HTR-8/SVneo (cell line): ENCODE results near the gene PIGT.
A peak's percentile ranks its signal among the peaks of the same experiment; 100 is the strongest.

ENCODE experiments used
- DNase-seq: peaks from one replicate; pipeline ENCODE4 v3.0.0; 2011; ENCODE audit warnings: low spot score, mixed read lengths; ENCODE audit not compliant: insufficient read length
- FAIRE-seq: peaks from 2 replicates; lab custom pipeline; 2011; peaks lifted over from hg19 to GRCh38; lab: Jason Lieb, UNC

Gene PIGT

DNA sequence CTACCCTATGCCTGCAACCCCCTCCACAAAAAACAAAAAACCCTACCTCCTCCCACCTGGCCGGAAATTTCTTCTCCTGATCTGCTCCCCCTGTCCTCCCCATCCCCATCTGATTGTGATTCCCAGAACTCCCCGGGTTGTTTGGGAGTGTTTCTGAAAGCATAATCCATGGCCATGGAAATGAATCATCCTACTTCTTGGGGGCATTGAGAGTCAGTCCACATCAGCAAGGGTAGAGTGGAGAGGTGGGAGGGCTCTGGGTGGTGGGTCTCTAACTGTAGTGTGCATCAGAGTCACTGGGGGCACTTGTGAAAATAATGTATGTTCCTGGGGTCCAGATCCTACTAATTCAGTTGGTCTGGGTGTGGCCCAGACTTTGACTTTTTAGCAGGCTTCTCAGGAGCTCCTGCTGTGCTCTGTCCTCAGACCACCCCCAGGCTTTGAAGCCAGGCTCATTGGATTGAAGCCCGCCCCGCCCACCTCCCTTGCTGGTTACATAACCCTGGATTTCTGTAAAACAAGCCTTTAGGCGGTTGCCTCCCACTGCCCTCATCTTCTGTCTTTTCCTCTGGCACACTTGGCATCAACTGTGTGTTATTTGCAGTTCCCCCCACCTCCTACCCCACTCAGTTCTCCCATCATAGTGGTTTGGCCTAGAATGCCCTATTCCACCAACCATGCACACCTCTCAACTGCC is 10.5 kb downstream of the PIGT start:
- DNase-seq (no peak), FAIRE-seq (peak; percentile 31)

DNA sequence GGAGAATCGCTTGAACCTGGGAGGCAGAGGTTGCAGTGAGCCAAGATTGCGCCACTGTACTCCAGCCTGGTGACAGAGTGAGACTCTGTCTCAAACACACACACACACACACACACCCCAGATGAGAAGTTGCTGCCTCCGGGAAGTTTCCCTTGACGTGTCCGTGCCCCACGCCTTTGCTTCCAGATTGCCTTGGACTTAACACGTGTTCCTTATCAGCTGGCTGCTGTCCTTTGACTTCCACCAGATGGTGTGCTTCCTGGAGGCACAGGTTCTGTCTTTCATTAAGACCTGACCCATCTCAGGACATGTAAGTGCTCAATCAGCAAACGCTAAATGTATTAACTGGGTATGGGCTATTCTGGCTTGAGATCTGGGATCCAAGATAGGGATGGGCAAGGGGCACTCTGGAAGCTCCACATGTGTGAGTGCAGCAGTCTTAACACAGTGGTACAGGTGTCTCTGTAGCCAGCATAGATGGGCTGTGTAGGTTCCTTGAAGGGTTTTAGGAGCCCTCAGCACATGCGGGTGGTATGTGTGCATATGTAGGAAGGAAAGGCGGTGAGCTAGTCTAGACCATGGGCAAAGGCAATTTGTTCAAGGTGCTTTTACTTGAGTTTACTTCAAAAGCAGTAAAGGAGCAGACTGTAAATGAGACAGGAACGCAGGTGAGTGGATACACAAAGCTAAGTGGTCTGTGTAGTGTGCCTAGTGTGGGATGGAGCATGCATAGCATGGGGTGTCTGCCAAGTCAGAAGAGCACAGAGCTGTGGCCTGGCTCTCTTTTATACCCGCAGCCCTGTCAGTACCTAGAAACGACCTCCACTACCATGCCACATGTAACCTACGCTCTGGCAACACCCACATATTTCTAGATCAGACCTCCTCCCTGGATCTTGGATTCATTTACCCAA is 11.6 kb downstream of the PIGT start:
- DNase-seq (no peak), FAIRE-seq (peak; percentile 87)

DNA sequence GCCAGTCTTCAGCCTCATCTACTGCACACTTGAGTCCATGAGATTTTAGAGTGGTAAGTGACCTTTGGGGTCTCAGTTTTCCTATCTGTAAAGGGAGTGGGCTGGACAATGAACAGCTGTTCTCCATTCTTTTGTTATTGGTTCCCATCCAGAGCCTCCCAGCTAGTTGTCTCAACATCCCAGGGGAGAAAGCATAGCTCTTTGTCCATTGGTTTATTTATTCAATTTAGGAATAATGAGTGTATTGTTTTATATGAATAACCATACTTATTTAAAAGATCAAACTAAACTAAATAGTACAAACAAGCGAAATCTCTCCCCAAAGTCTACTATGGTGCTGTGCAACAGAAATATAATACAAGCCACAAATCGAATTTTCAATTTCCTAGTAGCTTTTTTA is 13.7 kb downstream of the PIGT start:
- no peak for DNase-seq
- FAIRE-seq, result no peak

DNA sequence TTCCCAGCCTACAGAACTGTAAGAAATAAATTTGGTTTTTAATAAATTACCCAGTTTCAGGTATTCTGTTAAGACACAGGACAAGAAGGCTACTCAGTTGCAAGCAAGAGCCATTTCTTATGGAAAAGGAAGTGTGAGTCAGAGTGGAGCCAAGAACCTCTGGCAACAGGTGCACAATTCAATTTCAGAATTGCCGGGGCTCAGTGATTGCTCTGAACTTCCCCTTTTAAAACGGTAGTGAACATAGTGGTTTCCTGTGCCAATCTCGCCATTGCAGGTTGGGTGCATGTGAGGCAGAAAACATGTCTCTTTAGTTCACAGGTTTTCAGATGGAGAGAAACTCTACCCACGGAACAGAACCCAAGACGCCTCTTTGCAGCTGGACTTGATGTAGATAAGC is 16.4 kb downstream of the PIGT start:
- DNase-seq (no peak), FAIRE-seq (peak; percentile 63)

DNA sequence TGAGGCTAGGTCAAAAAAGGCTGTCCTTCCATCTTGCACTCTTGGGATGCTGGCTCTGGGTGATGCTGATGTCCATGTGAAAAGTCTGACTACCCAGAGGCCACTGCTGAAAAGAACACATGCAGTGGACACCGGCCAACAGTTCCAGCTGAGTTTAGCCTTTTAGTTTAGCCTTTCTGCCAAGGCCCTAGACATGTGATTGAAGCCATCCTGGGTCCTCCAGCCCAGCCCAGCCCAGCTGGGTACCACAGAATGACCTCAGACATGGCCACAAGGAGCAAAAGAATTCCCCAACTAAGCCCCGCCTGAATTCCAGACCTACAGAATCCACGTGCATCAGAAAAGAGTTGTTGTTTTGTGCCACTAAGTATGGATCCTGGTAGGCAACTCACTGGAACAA is 17.4 kb downstream of the PIGT start:
- FAIRE-seq (no peak), DNase-seq (no peak)

DNA sequence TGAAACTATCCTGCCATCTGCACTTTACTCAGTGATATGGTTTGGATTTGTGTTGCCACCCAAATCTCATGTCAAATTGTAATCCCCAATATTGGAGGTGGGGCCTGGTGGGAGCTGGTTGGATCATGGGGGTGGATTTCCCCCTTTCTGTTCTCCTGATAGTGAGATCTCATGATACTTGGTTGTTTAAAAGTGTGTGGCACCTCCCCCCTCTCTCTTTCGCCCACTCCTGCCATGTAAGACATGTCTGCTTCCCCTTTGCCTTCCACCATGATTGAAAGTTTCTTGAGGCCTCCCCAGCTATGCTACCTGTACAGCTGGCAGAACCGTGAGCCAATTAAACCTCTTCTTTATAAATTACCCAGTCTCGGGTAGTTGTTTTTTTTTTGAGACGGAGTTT is 18.0 kb downstream of the PIGT start:
- DNase-seq (no peak), FAIRE-seq (no peak)

DNA sequence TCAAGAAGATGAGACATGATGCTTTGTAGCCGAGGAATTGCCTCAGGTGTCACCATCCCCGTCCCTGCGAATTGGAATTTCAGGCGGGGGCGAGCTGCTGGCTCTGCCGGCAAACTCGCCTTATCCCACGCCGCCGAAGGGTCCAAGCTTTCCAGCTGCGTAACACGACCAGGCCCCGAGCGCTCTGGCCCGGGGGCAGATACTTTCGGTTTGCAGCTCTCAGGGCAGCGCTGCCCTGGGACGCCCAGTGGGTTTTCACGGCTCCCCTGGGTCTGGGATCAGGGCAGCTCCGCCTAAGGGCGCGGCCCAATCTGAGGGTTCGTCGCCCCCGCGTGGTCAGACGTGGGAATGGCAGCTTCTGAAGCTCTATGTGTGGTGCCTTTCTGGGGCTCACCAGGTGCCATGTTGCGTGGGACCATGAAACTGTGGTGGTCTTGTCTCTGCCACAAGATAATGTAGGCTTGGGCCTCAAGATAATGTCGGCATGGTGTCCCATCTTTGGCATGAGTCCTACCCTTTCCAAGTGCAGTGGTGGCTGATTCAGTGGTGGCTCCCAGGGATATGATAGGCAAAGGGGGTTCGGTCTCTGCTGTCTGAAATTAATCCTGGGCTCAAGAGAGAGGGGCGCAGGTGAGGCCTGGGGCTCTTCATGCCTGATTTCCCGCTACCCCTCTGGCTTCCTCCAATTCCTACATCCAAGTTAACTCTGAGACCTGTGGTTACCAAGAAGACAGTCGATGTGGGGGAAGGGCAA is 21.0 kb downstream of the PIGT start:
- DNase-seq (peak; percentile 100), FAIRE-seq (peak; percentile 98)

DNA sequence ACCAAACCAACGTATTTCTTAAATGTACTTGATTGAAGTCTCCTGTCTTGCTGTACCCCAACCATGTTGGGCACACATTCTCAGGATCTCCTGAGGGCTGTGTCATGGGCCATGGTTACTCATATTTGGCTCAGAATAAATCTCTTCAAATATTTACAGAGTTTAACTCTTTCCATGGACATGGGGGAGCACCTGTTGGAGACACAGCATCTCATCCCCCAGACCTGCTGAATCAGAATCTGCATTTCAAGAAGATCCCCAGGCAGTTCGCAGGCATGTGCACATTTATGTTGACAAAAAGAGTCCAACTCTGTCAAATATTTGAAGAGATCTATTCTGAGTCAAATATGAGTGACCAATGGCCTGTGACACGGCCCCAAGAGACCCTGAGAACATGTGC is 24.5 kb downstream of the PIGT start:
- no peak for FAIRE-seq
- no peak for DNase-seq

DNA sequence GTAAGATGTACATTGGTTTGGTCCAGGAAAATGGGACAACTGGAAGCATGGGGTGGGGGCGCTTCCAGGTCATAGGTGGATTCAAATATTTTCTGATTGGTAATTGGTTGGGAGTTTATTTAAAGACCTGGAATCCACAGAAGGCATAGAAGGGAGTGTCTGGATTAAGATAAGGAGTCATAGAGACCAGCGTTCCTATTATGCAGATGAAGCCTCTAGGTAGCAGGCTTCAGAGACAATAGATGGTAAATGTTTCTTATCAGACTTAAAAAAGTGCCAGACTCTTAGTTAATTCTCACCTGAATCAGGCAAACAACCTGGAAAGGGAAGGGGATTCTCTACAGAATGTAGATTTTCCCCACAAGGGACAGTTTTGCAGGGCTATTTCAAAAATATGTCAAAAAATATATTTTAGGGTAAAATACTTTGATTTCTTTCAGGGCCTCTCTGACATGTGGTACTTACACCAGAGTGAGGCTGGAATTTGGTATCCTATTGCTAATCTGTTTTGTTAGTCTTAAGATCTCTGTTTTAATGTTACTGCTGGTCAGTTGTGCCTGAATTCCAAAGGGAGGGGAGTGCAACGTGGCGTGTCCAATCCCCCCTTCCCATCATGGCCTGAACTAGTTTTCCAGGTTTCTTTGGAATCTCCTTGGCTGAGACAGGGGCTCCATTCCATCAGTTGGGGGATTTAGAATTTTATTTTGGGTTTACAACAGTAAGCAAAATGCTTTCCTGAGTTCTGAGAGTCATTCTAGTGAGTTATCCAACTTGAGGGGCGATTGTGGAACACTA is 25.1 kb downstream of the PIGT start:
- FAIRE-seq, result no peak
- DNase-seq, result no peak

DNA sequence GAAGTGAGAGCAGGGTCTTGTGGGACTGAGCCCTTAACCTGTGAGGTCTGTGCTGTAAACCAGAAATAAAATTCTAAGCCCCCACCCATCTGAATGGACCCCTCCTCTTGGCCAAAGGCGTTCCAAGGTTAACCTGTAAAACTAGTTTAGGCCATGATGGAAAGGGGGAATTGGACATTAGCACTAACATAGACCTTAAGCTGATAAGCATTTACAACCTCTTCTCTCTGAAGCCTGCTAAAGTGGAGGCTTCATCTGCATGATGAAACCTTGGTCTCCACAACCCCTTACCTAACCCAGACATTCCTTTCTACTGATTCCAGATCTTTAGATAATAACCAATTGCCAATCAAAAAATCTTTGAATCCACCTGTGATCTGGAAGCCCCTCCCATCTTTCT is 25.8 kb downstream of the PIGT start:
- no peak for FAIRE-seq
- no peak for DNase-seq

DNA sequence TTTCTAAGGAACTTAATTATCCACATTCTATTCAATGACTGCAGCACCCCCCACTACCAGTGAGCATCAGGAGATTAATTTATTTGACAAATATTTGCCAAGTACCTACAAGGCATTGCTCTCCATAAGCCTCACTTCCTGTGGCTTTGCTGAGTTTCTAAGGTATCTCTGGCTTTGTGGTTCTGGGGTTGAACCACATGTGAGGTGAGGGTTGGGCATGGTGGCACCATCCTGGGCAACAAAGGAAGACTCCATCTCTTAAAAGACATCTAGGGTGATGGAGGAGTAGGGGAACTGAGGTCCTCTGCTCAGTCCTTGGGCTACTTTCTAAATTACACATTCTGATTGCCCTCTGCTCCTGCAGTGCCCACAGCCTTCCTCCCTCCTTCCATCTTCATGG is 28.1 kb downstream of the PIGT start:
- FAIRE-seq, result no peak

DNA sequence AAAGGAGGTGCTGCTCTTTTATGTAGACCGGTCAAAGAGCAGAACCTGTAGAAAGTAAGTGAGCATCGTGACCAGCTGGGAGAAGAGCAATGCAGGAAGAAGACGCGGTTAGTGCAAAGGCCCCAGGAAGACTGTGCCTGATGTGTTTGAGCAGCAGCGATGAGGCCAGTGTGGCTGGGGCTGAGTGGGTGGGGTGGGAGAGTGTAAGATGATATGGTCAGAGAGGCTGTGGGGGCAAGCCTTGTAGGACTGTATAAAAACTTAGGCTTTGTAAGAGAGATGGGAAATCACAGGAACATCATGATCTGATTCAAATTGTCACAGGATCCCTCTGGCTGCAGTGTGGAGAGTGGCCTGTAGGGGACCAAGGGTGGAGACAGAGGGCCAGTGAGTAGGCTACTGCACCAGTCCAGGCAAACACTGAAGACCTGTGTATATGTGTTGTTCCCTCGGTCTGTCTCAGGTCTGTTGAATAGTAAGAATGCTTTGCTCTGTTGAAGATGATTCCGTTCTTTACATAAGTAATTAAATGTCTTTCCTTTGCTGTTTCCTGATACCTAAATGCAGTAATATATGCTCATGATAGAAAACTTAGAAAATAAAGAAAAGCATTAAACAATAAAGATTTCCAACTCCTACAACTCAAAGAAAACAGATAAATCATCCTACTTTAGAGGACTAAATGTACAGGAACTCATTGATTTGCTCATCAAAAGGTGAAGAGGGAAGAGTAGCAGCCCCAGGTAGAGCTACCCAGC is 30.0 kb downstream of the PIGT start:
- FAIRE-seq (peak; percentile 85), DNase-seq (peak; percentile 66)

More for the DNA sequence above, 28.1 kb downstream of the PIGT start:
- DNase-seq, result no peak

DNA sequence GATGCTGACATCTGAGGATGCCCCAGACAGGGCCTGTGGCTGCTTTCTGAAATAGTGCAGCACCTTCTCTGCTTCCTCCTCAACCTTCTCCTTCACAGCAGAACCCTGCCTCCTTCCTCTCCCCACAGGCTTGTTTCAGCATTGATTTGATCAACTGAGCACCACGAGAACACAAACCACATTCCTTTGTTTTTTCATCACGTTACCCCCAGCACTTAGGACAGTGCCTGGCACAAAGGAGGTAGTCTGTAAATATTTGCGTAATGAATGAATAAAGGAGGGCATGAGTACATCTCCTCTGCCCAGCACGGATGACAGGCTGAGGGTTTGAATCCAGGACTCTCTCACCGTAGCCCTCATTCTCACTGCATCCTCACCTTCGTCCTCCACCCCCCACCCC is 32.3 kb downstream of the PIGT start:
- peak; percentile 46 for FAIRE-seq
- DNase-seq, result no peak

DNA sequence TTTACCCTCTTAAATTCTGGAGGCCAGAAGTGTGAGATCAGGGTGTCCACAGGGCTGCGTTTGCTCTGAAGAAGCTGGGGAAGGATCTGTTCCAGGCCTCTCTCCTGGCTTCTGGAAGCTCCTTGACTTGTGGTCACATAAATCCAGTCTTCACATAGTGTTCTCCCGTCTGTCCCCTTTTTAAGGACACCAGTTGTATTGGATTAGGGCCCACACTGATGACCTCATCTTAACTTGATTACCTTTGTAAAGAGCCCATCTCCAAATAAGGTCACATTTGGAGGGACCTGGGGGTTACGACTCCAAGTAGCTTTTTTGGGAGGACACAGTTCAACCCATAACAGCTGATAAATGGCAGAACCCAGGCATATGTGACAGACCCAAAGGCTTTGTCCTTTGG is 33.6 kb downstream of the PIGT start:
- FAIRE-seq (no peak), DNase-seq (no peak)

DNA sequence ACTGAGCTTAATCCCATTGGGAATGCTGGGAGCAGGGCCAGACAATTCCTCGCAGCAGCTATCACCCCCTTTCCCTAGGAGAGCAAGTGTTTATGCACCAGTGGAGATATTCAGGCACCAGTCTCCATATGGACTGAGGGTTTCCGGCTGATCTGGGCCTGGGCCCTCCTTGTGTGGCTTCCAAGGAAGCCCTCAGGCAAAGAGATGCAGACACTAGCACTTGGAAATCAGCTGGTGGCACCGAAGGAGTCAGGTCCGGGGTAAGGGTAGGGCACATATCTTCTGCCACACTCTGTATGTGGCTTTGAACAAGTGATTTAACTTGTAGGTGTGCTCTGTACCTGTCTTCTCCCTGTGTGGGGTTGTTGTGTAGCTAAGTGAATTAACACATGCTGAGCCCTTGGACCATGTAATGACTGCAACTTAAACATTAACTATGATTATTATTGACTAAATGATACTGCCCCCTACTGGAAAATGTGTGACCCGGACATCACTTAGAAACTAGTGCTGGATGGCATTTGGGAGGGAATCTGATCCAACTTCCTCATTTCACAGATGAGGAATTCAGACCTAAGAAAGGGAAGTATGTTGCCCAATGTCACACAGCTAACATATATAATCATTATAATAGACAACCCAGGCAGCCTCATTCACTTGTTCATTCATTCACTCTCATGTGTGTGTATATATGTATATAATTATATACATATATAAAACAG is 34.3 kb downstream of the PIGT start:
- FAIRE-seq (peak; percentile 86), DNase-seq (peak; percentile 72)

DNA sequence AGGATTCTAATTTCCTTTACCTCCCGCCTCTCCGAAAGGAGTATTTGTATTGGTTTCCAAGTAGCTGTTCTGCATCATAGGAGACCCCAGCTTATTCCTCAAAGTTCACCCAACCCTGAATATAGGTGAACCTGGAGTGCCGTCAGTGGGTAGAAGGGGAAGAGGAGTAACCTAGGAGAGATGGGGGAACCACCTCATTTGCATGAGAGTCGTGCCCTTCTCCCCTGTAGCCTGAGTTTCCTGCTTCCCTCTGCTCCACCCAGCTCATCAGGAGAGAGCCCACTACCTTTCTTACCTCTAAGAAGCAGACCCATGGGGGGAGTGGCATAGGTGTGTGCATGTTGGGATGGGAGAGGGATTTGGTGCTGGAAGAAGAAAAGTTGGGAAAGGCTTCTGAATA is 36.3 kb downstream of the PIGT start:
- FAIRE-seq, result no peak
- DNase-seq, result no peak

DNA sequence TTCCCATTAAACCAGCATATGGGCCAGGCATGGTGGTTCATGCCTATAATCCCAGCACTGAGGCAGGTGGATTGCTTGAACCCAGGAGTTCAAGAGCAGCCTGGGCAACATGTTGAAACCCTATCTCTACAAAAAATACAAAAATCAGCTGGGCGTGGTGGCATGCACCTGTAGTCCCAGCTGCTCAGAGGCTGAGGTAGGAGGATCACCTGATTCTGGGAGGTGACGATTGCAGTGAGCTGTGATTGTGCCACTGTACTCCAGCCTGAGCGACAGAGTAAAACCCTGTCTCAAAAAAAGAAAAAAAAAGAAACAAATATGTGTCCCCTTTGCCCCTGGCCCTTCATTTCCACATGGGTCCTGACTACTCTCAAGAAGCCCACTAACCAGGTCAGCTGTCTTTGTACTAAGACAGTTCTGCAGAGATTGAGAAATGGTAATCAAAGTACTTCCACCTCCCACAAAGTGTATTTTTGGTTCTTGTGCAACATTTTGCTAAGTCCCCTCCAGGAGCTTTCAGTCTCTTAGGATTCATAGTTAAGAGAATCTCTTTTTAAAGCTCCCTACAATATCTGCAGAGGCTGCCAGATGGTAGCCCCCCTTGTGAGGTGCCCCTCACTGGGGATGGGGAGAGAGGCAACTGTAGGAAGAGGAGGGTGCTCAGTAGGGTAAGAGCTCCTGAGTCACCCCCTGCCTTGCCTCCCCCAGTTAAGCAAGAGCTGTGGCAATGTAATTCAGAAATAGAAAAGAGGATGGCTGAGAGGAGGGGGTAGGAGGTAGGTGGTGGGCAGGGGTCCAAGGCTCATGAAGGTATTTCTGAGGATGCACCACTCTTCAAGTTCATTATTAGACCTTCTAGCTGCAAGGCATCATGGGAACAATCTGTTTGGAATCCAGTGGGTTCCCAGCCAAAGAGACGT is 37.1 kb downstream of the PIGT start:
- peak; percentile 57 for FAIRE-seq
- no peak for DNase-seq

DNA sequence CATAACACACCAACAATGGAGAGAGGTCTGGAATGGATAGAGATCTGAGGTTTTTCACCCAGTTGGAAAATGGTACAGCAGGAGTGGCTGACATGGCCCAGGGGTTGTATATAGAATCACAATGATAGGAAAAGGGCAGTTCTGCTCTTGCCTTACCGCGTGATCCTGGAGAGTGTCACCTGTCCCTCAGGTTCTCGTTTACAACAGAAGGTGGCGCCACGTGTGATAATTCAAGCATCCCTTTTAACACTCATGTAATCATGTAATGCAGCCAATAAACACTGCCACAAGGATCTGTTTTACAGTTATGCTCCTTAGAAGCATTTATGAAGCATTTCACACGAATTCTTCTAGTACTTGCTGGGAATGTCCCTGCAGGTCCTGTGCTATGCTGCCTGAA is 40.7 kb downstream of the PIGT start:
- FAIRE-seq, result peak; percentile 83
- DNase-seq, result no peak
